Keratinocyte (primary cell): ENCODE measurements around the gene CTNNA2.

Experiments
- EZH2 ChIP-seq: IDR thresholded peaks from one replicate; pipeline ENCODE4 v1.6.1; 2012; ENCODE audit warnings: inconsistent platforms, mild to moderate bottlenecking, low read length, moderate library complexity
- TF ChIP-seq, protein P1 (sequence below), 3 experiments: IDR thresholded peaks in 1 of 3; conservative IDR thresholded peaks in 1 of 3; optimal IDR thresholded peaks in 1 of 3; 2 replicates in 2 of 3; 3 replicates in 1 of 3; pipeline versions ENCODE3 to v1.5.1; 2011; ENCODE audit warnings: low read length in 3 of 3, mild to moderate bottlenecking in 3 of 3, moderate library complexity in 2 of 3, control low read depth in 1 of 3, inconsistent platforms in 1 of 3; ENCODE audit not compliant: insufficient read depth in 2 of 3; ENCODE audit errors: extremely low read depth in 1 of 3

GRCh38 chr2:80546766-80547165 is 1033.9 kb downstream of the CTNNA2 start:
- TF ChIP-seq, protein P1, sequence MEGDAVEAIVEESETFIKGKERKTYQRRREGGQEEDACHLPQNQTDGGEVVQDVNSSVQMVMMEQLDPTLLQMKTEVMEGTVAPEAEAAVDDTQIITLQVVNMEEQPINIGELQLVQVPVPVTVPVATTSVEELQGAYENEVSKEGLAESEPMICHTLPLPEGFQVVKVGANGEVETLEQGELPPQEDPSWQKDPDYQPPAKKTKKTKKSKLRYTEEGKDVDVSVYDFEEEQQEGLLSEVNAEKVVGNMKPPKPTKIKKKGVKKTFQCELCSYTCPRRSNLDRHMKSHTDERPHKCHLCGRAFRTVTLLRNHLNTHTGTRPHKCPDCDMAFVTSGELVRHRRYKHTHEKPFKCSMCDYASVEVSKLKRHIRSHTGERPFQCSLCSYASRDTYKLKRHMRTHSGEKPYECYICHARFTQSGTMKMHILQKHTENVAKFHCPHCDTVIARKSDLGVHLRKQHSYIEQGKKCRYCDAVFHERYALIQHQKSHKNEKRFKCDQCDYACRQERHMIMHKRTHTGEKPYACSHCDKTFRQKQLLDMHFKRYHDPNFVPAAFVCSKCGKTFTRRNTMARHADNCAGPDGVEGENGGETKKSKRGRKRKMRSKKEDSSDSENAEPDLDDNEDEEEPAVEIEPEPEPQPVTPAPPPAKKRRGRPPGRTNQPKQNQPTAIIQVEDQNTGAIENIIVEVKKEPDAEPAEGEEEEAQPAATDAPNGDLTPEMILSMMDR (optimal IDR thresholded peaks at IDR 0.05 in 1 of 3, IDR thresholded peaks at IDR 0.05 in 1 of 3, conservative IDR thresholded peaks at IDR 0.05 in 1 of 3; ENCODE audit: extremely low read depth in 1 of 3, insufficient read depth in 2 of 3, low read length in 3 of 3) = no peak
- no peak for TF ChIP-seq EZH2
